Dermis blood vessel endothelial cell (primary cell): ENCODE data around the gene C2CD4C. TPM values are rescaled to one million over a fixed set of nuclear protein-coding genes. Genes with fewer than 3 reads are reported as not detected.
"Not testable (repeated sequence)": the region's sequence is repeated elsewhere in the genome, so short reads cannot be mapped to it uniquely, and the experiment has no call there.

ENCODE experiments used
- DNase-seq: peaks from one replicate; pipeline ENCODE4 v3.0.0; 2010
- total RNA-seq: library from RNA; depleted of rRNA; stranded (reverse); fragments of >200 nt; gene quantifications from 2 replicates; pipeline ENCODE4 v1.2.3, GENCODE V29; 2014

The C2CD4C gene
- total RNA-seq, 1 donor from 2014 or later: 1.9 TPM

GRCh38 chr19:437041-437440 lies 28.1 kb upstream of the C2CD4C start:
- DNase-seq: no peak

GRCh38 chr19:436413-436950 lies 27.5 kb upstream of the C2CD4C start:
- DNase-seq: no peak

DNA sequence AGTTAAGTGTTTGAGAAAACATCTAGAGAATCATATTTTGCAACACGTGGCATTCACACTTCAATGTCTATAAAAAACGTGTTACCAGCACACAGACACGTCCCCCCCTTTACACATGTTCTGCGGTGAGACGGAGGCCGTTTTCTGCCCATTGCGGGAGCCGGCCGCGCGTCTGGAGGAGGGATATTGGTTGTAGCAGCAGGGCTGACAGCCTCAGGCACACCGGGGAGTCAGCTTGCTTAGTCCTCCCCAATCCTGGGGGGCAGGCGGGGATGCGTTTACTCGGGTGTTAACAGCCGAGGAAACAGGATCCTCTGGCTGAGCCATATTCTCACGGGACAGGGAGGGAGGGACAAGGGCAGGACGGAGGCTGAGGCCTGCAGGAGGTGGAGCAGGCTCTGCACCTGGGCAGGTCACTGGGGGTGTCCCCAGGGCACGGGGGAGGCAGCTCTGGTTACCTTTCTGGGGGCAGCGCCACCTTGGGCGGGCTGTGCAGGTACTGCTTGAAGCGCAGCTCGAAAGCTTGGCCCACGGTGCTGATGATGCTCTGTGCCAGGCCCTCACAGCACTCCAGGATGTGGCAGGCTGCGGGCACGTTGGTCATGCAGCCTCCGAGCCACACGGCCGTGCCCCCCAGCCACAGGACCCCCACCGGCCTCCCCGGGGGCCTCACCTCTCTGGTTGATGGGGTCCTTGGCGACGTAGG lies 26.9 kb upstream of the C2CD4C start:
- DNase-seq: no peak

DNA sequence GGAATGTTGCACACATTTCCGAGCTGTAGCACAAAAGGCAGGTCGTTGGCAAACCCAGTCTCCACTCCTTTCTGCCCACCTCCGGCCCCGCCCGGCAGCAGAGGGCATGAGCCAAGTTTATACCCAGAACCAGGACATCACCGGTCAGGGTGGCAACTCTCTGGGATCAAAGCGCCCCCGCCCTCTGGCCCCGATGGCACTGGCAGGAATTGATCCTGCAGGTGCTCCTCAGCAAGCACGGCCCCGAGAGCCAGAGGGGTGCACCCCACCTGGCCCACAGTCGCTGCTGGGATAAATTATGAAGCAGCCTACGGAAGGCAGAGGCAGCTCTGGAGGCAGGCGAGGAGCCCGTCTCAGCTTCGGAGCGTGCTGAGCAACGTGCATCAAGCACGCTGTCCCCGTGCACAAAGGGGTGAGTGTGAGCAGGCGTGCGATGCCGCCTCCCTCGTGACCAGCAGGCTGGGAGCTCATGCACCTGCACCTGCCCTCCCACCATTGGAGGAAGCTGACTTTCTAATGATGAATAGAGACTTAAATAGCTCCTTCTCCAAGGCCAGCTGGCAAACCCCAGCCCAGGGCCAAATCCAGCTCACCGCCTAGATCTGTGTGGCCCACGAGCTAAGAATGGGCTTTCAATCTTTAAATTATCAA lies 26.2 kb upstream of the C2CD4C start:
- no peak for DNase-seq

DNA sequence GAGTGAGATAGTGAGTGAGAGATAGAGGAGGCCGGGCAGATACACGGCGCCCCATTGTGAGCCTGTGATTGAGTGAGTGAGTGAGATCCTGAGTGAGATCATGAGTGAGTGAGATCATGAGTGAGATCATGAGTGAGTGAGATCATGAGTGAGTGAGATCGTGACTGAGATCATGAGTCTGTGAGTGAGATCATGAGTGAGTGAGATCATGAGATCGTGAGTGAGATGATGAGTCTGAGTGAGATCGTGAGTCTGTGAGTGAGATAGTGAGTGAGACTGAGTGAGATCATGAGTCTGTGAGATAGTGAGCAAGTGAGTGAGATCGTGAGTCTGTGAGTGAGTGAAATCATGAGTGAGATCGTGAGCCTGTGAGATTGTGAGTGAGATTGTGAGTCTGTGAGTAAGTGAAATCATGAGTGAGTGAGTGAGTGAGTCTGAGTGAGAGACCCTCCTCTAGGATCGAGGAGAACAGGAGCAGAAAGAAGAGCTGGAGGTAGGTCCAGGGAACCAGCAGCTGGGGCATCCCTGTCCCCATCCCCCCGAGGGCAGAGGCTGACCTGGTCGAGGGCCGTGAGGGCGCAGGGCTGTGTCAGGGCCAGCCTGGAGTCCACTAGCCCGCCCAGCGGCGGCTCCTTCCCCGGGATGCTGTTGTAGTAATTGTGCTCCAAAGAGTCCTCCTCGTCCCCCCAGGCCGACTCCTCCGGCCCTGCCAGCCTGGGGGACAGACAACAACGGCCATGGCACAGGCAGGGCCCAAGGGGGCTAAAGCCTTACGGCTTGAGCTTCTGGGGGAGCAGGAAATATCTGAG lies 25.4 kb upstream of the C2CD4C start:
- no peak for DNase-seq

GRCh38 chr19:430701-431100 lies 21.8 kb upstream of the C2CD4C start:
- no peak for DNase-seq

DNA sequence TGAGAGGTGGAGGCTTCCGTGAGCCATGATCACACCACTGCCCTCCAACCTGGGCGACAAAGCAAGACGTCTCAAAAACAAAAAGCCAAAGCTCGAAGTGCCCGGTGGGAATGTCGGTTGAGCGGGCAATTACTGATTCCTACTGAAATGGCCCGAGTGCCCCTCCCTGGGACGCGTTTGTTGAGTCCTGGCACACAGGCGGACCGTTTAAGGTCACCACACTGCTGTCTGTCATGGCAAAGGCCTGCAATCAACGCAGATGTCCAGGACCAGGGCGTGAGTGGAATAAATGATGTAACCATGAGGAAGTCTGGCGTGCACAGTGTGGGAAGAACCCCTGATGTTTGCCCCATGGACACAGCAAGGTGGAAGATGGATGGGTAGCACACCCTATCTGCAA lies 19.2 kb upstream of the C2CD4C start:
- DNase-seq: no peak

- not testable (repeated sequence) for DNase-seq
These were observed 18.7 kb upstream of the C2CD4C start for GRCh38 chr19:427675-428074.

- no peak for DNase-seq
These were observed 17.9 kb upstream of the C2CD4C start for GRCh38 chr19:426725-427445.

- DNase-seq: no peak
These were observed 16.1 kb upstream of the C2CD4C start for GRCh38 chr19:425056-425455.

GRCh38 chr19:424546-424945 lies 15.6 kb upstream of the C2CD4C start:
- DNase-seq: no peak

DNA sequence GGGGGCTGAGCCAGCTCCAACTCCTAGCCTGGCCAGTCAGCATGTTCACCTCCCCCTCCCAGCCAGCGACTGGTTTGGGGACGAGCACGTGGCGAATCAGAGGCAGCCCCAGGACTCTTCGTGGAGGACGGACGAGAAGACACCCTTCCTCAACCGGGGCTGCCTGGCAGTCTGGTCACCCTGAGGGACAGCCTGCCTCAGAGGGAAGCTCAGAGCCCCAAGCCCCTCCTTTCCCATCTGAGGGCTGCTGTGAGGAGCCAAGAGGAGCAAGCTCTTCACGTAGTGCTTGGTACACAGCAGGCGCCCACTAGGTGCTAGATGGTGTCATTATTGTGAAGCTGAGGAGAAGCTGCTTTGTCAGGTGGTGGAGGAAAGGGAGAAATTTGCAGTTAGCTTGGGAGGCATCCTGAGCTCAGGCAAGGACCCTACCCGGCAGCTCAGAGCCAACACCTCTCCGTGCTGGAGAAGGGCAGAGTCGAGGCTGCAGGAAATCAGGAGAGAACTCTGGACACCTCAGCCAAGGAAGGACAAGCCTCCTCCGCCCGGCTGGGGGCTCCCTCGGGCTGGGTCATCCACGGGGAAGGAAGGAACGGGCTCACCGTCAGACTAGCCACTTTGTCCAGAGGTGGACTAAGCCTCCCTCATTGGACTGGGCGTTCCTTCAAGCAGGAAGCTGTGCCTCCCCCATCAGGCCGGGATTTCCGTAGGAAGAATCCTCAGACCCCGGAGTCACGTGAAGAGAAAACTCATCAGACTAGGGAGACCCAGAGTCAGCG lies 14.9 kb upstream of the C2CD4C start:
- no peak for DNase-seq

- DNase-seq: not testable (repeated sequence)
These were observed 13.9 kb upstream of the C2CD4C start for GRCh38 chr19:422917-423226.

DNA sequence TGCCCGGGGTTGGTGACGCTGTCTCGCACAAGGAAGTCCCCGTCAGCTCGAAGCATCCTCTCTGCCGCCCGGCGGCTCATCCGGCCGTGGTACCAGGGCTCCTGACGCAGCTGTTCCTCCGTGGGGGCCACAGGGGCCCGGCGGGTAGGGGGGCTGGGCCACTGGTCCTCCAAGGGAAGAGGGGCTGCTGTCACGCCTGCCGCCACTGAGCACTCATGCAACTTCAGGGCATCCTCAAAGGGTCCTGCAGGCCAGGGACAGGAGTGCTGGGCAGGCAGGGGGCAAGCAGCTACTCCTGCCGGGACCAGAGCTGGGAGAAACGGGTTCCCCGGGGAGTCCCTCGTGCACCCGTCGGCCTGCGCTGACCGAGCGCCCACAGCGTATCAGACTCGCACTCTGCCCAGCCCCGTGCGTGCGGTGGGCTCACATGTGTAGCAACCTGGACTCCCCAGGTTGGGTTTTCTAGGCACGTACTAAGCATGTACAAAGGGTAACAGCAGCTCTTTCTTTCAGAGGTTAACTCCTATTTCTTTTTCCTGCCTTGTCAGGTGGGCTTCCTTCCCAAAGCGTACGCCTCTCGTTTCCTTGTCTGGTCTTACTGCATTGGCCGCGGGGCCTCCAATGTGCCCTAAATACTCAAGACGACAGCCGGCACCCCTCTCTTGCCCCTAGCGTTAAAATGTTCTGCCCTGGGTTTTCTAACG lies 13.4 kb upstream of the C2CD4C start:
- DNase-seq: no peak

- DNase-seq: no peak
These were observed 11.0 kb upstream of the C2CD4C start for GRCh38 chr19:419721-420515.

GRCh38 chr19:418761-419671 lies 10.1 kb upstream of the C2CD4C start:
- peak; percentile 41 for DNase-seq

GRCh38 chr19:416416-416815 lies 7.5 kb upstream of the C2CD4C start:
- no peak for DNase-seq

DNA sequence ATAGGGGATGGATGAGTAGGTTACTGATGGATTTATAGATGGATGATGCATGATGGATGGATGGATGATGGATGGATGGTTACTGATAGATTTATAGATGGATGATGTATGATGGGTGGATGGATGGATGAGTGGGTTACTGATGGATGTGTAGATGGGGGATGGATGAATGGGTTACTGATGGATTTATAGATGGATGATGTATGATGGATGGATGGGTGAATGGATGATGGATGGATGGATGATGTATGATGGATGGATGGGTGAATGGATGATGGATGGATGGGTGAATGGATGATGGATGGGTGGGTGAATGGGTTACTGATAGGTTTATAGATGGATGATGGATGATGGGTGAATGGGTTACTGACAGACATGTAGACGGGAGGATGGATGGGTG lies 6.3 kb upstream of the C2CD4C start:
- DNase-seq: no peak

DNA sequence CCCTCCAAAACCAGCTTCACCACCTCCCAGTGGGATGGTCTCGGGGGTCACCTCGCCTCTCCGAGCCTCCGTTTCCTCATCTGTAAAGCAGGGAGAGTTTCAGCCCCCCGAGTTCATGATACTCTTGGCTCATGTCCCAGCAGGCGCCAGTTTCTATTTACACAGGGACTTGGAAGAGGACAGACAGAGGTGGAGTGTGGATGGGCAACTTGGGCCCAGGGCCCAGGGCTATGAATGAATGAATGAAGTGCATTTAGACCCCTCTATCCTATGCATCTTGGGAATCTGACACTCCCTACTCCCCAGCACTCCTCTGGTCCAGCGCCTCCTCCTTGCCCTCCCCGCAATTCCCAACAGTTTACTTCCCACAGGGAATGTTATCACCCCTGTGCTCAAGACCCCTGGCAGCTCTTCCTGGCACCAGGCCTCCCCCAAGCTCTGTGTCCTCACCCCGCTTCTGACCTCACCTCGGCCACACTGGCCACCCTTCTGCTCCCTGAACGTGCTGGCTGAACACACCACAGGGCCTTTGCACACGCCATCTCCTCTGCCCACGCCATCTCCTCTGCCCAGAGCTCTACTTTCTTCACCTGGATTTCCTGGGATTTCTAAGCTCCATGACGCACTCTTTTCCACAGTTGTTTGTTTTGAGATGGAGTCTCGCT lies 4.9 kb upstream of the C2CD4C start:
- no peak for DNase-seq
